Colonic mucosa (tissue), 4 donors: ENCODE data around the gene APOM. TPM values are rescaled to one million over a fixed set of nuclear protein-coding genes. Genes with fewer than 3 reads are reported as not detected.

ENCODE experiments used
- DNase-seq: peaks from one replicate; pipeline ENCODE4 v3.0.0-alpha.2; 2020
- H3K27ac ChIP-seq: fragments of 200-600 bp; one replicate; pipeline ENCODE4 v1.8.0; 2021
- H3K27me3 ChIP-seq: fragments of 200-600 bp; one replicate; pipeline ENCODE4 v1.8.0; 2021
- H3K36me3 ChIP-seq: fragments of 200-600 bp; one replicate; pipeline ENCODE4 v1.8.0; 2021
- H3K4me1 ChIP-seq: fragments of 200-600 bp; one replicate; pipeline ENCODE4 v1.8.0; 2021; ENCODE audit warnings: mild to moderate bottlenecking
- H3K4me3 ChIP-seq: fragments of 200-600 bp; one replicate; pipeline ENCODE4 v1.8.0; 2021
- H3K9ac ChIP-seq, 2 donors: one replicate each; pipeline ENCODE4 v1.7.0; 2013; ENCODE audit warnings: control low read depth in 2 of 2, low read depth in 2 of 2, low read length in 2 of 2
- H3K9me3 ChIP-seq: fragments of 200-600 bp; one replicate; pipeline ENCODE4 v1.8.0; 2021
- CTCF ChIP-seq: fragments of 200-600 bp; IDR thresholded peaks from one replicate; pipeline ENCODE4 v1.8.0; 2022; ENCODE audit warnings: antibody characterized with exemption, mild to moderate bottlenecking
- intact Hi-C: fragments of 100-400 bp; cut with DNase I; formaldehyde crosslinking; loops from one replicate; pipeline ENCODE4 v1.14.1; 2022
- total RNA-seq, 2 donors: library from RNA; stranded (reverse); fragmentation: NEBNext Ultra II Directional in 1 of 2; extraction: Animal tissue kit (Norgen Biotek cat#: 25700) in 1 of 2; gene quantifications; one replicate each; pipeline ENCODE4 v1.2.1, GENCODE V29; 2021
- donor health status: healthy.
- donor health status: DM: no; HTN: no; CAD: no.
- donor health status: DM: no; HTN: no; CAD: no.

Gene APOM
- 1 to 10 TPM; 1.6 to 2.4 TPM for total RNA-seq

- no peak within 1 kb of the TSS for H3K4me3 ChIP-seq
- H3K9me3 ChIP-seq = no peaks in the 10 kb centered on the region
- H3K36me3 ChIP-seq = no peaks in the 10 kb centered on the region
- H3K9ac ChIP-seq = peak within 1 kb of the TSS in 1 of 2 donors; percentile 44
- DNase-seq = peak; percentile 49
- peaks cover 25% of the 10 kb centered on the region for H3K4me1 ChIP-seq
- no peaks in the 10 kb centered on the region for H3K27me3 ChIP-seq
- intact Hi-C loops = loop anchor here (5.0 kb wide), 1 partner anchor 33 kb away; the partner anchor contains the start of gene PRRC2A
- H3K27ac ChIP-seq = no peak within 1 kb of the TSS
- TF ChIP-seq CTCF = no peak
These were observed at the start of gene APOM for GRCh38 chr6:31655349-31656237. TSS of gene APOM (plus strand) at chr6:31655894. CDS start at chr6:31655967, 73 bp downstream.

GRCh38 chr6:31607317-31607716, 48.4 kb upstream of the APOM start:
- Histone ChIP-seq H3K27me3 (no peaks in the 10 kb centered on the region), H3K9ac (no peak overlapping the region), H3K4me3 (no peak overlapping the region), H3K9me3 (no peaks in the 10 kb centered on the region), H3K36me3 (no peaks in the 10 kb centered on the region), H3K4me1 (no peaks in the 10 kb centered on the region), H3K27ac (no peak overlapping the region)
- DNase-seq = no peak
- intact Hi-C loops = no loop called here
- no peak for TF ChIP-seq CTCF

- no peaks in the 10 kb centered on the region for H3K9me3 ChIP-seq
- TF ChIP-seq CTCF = no peak
- H3K9ac ChIP-seq = no peak overlapping the region
- H3K27me3 ChIP-seq = no peaks in the 10 kb centered on the region
- H3K36me3 ChIP-seq = no peaks in the 10 kb centered on the region
- H3K4me1 ChIP-seq = no peaks in the 10 kb centered on the region
- DNase-seq = no peak
- intact Hi-C loops = no loop called here
- no peak overlapping the region for H3K27ac ChIP-seq
- H3K4me3 ChIP-seq = no peak overlapping the region
These were observed 45.9 kb upstream of the APOM start for GRCh38 chr6:31609519-31610406.

GRCh38 chr6:31610968-31611367, 44.7 kb upstream of the APOM start:
- Histone ChIP-seq H3K9me3 (no peaks in the 10 kb centered on the region), H3K4me3 (no peak overlapping the region), H3K4me1 (no peaks in the 10 kb centered on the region), H3K27ac (no peak overlapping the region), H3K36me3 (no peaks in the 10 kb centered on the region), H3K27me3 (no peaks in the 10 kb centered on the region), H3K9ac (no peak overlapping the region)
- intact Hi-C loops = no loop called here
- no peak for TF ChIP-seq CTCF
- no peak for DNase-seq

- H3K27ac ChIP-seq = no peak overlapping the region
- TF ChIP-seq CTCF = no peak
- no peak for DNase-seq
These were observed 41.5 kb upstream of the APOM start for GRCh38 chr6:31614075-31614619.

More at GRCh38 chr6:31614075-31614619, 41.5 kb upstream of the APOM start:
- H3K27me3 ChIP-seq = no peaks in the 10 kb centered on the region
- no peak overlapping the region for H3K9ac ChIP-seq
- intact Hi-C loops = no loop called here
- H3K4me3 ChIP-seq = no peak overlapping the region
- no peaks in the 10 kb centered on the region for H3K4me1 ChIP-seq
- H3K36me3 ChIP-seq = no peaks in the 10 kb centered on the region
- no peaks in the 10 kb centered on the region for H3K9me3 ChIP-seq
